Testis (tissue), 2 donors: Measurements from ENCODE around the gene AQP5.

ENCODE experiments used
- CTCF ChIP-seq, 3 experiments: fragments of 450-650 bp in 2 of 3; fragments of 200-600 bp in 1 of 3; sonication (generic) in 1 of 3; IDR thresholded peaks; one replicate each; pipeline ENCODE4 v1.5.1; 2016 to 2019; ENCODE audit warnings: antibody characterized with exemption in 3 of 3, mild to moderate bottlenecking in 2 of 3, moderate library complexity in 1 of 3
- POLR2A ChIP-seq: fragments of 450-650 bp; IDR thresholded peaks from one replicate; pipeline ENCODE4 v1.6.1; 2017; ENCODE audit warnings: antibody characterized with exemption, mild to moderate bottlenecking, moderate library complexity

GRCh38 chr12:49936925-49937324 lies 24.7 kb upstream of the AQP5 start:
- no peak for TF ChIP-seq POLR2A
- no peak for TF ChIP-seq CTCF (IDR thresholded peaks at IDR 0.05)
